Trophoblast cell (in vitro differentiated cells and primary cell): ENCODE results near the gene PROS1.

Experiments
- DNase-seq, 2 donors: peaks; one replicate each; pipeline ENCODE4 v3.0.0-alpha.2; 2016
- H2AFZ ChIP-seq: 2 replicates; pipeline ENCODE4 v1.6.1; 2013; ENCODE audit warnings: low read length, moderate library complexity, mild to moderate bottlenecking; ENCODE audit not compliant: insufficient read depth, poor library complexity
- H2AK5ac ChIP-seq: 2 replicates; pipeline ENCODE4 v1.6.1; 2013; ENCODE audit warnings: mild to moderate bottlenecking, low read length
- H2BK120ac ChIP-seq: 2 replicates; pipeline ENCODE4 v1.6.1; 2013; ENCODE audit warnings: low read length, mild to moderate bottlenecking, moderate library complexity; ENCODE audit not compliant: insufficient read depth, poor library complexity
- H2BK12ac ChIP-seq: 2 replicates; pipeline ENCODE4 v1.6.1; 2013; ENCODE audit warnings: mild to moderate bottlenecking, low read length, moderate library complexity
- H2BK5ac ChIP-seq: 2 replicates; pipeline ENCODE4 v1.6.1; 2013; ENCODE audit warnings: low read length, low read depth, moderate library complexity, mild to moderate bottlenecking; ENCODE audit not compliant: poor library complexity
- H3K14ac ChIP-seq: 2 replicates; pipeline ENCODE4 v1.6.1; 2013; ENCODE audit warnings: mild to moderate bottlenecking, low read length
- H3K18ac ChIP-seq: 2 replicates; pipeline ENCODE4 v1.6.1; 2013; ENCODE audit warnings: mild to moderate bottlenecking, low read length
- H3K23ac ChIP-seq: 2 replicates; pipeline ENCODE4 v1.6.1; 2013; ENCODE audit warnings: low read length
- H3K27ac ChIP-seq: 2 replicates; pipeline ENCODE4 v1.5.1; 2013; ENCODE audit warnings: low read depth, mild to moderate bottlenecking, inconsistent platforms, low read length, moderate library complexity
- H3K27me3 ChIP-seq: 2 replicates; pipeline ENCODE4 v1.6.1; 2013; ENCODE audit warnings: inconsistent platforms, mild to moderate bottlenecking, low read length, moderate library complexity; ENCODE audit not compliant: insufficient read depth
- H3K36me3 ChIP-seq, 2 experiments: 1 replicate in 1 of 2; 2 replicates in 1 of 2; pipeline ENCODE4 v1.6.1; 2013; ENCODE audit warnings: low read length in 2 of 2, mild to moderate bottlenecking in 2 of 2, moderate library complexity in 1 of 2; ENCODE audit not compliant: insufficient read depth in 2 of 2, control insufficient read depth in 1 of 2
- H3K4ac ChIP-seq: 2 replicates; pipeline ENCODE4 v1.6.1; 2013; ENCODE audit warnings: low read depth, mild to moderate bottlenecking, low read length, moderate library complexity
- H3K4me1 ChIP-seq, 2 experiments: 1 replicate in 1 of 2; 2 replicates in 1 of 2; pipeline ENCODE4 v1.6.1; 2013; ENCODE audit warnings: low read length in 2 of 2, mild to moderate bottlenecking in 2 of 2, moderate library complexity in 1 of 2; ENCODE audit not compliant: insufficient read depth in 2 of 2, control insufficient read depth in 1 of 2
- H3K4me2 ChIP-seq: 2 replicates; pipeline ENCODE4 v1.6.1; 2013; ENCODE audit warnings: inconsistent platforms, mild to moderate bottlenecking, low read length, moderate library complexity
- H3K4me3 ChIP-seq: 2 replicates; pipeline ENCODE4 v1.5.1; 2013; ENCODE audit warnings: mild to moderate bottlenecking, low read depth, low read length, inconsistent platforms
- H3K79me1 ChIP-seq: one replicate; pipeline ENCODE4 v1.6.1; 2013; ENCODE audit warnings: low read length
- H3K79me2 ChIP-seq: 2 replicates; pipeline ENCODE4 v1.6.1; 2013; ENCODE audit warnings: low read length, mild to moderate bottlenecking; ENCODE audit not compliant: control insufficient read depth, insufficient read depth, poor library complexity
- H3K9ac ChIP-seq: 2 replicates; pipeline ENCODE4 v1.6.1; 2013; ENCODE audit warnings: mild to moderate bottlenecking, low read length
- H3K9me3 ChIP-seq: 2 replicates; pipeline ENCODE4 v1.6.1; 2013; ENCODE audit warnings: low read depth, mild to moderate bottlenecking, control low read depth, inconsistent platforms, low read length; ENCODE audit not compliant: insufficient read depth
- H4K12ac ChIP-seq: 2 replicates; pipeline ENCODE4 v1.6.1; 2013; ENCODE audit warnings: low read depth, mild to moderate bottlenecking, low read length, moderate library complexity
- H4K8ac ChIP-seq: 2 replicates; pipeline ENCODE4 v1.6.1; 2013; ENCODE audit warnings: low read depth, mild to moderate bottlenecking, low read length, moderate library complexity
- H4K91ac ChIP-seq: one replicate; pipeline ENCODE4 v1.6.1; 2013; ENCODE audit warnings: low read depth, mild to moderate bottlenecking, low read length, moderate library complexity
- WGBS: extraction: QIAGEN DNeasy Blood & Tissue Kit; methylation state at CpG from one replicate; pipeline ENCODE4 v1.1.7; 2013; ENCODE audit warnings: missing lambda C conversion rate; ENCODE audit not compliant: insufficient read length, insufficient coverage; ENCODE audit errors: extremely low coverage; 5-methylcytosine and 5-hydroxymethylcytosine counted together

PROS1 gene

GRCh38 chr3:93936549-93936948, 37.1 kb downstream of the PROS1 start:
- H2BK12ac ChIP-seq: no peak overlapping the region
- no peak overlapping the region for H3K23ac ChIP-seq
- H3K9ac ChIP-seq: no peak overlapping the region
- no peak overlapping the region for H3K4me2 ChIP-seq
- H3K27ac ChIP-seq: no peak overlapping the region
- H2BK5ac ChIP-seq: no peak overlapping the region
- H3K27me3 ChIP-seq: no peaks in the 10 kb centered on the region
- H2AFZ ChIP-seq: no peak overlapping the region
- no peak overlapping the region for H4K12ac ChIP-seq
- no peak overlapping the region for H3K18ac ChIP-seq
- no peaks in the 10 kb centered on the region for H3K36me3 ChIP-seq
- no peak overlapping the region for H3K4ac ChIP-seq
- H3K4me1 ChIP-seq: no peaks in the 10 kb centered on the region
- H2AK5ac ChIP-seq: no peak overlapping the region
- H3K79me1 ChIP-seq: no peaks in the 10 kb centered on the region
- H2BK120ac ChIP-seq: no peak overlapping the region
- no peak overlapping the region for H3K14ac ChIP-seq
- no peak for DNase-seq
- peaks cover 6% of the 10 kb centered on the region for H3K9me3 ChIP-seq
- no peak overlapping the region for H4K8ac ChIP-seq
- no peak overlapping the region for H4K91ac ChIP-seq
- no peak overlapping the region for H3K4me3 ChIP-seq
- no peaks in the 10 kb centered on the region for H3K79me2 ChIP-seq
- no CpG with 5 or more reads among the region's 1 CpG for WGBS

- no peak overlapping the region for H3K4ac ChIP-seq
- WGBS: no CpG with 5 or more reads among the region's 5 CpGs
- H3K36me3 ChIP-seq: no peaks in the 10 kb centered on the region
- H3K9ac ChIP-seq: no peak overlapping the region
- no peak overlapping the region for H2AFZ ChIP-seq
- H3K79me1 ChIP-seq: no peaks in the 10 kb centered on the region
- H3K27me3 ChIP-seq: no peaks in the 10 kb centered on the region
- no peak overlapping the region for H2BK5ac ChIP-seq
- H3K18ac ChIP-seq: no peak overlapping the region
- H3K79me2 ChIP-seq: no peaks in the 10 kb centered on the region
- no peak overlapping the region for H3K23ac ChIP-seq
- no peak overlapping the region for H3K4me3 ChIP-seq
- no peak overlapping the region for H2BK120ac ChIP-seq
- H2BK12ac ChIP-seq: no peak overlapping the region
- H3K27ac ChIP-seq: no peak overlapping the region
- H4K8ac ChIP-seq: no peak overlapping the region
- no peak for DNase-seq
- no peak overlapping the region for H3K14ac ChIP-seq
- no peak overlapping the region for H4K91ac ChIP-seq
- H2AK5ac ChIP-seq: no peak overlapping the region
- no peaks in the 10 kb centered on the region for H3K4me1 ChIP-seq
- no peak overlapping the region for H4K12ac ChIP-seq
- peaks cover 4% of the 10 kb centered on the region for H3K9me3 ChIP-seq
- H3K4me2 ChIP-seq: no peak overlapping the region
These were observed 39.2 kb downstream of the PROS1 start for GRCh38 chr3:93934366-93935046.

- Histone ChIP-seq H3K79me1 (no peaks in the 10 kb centered on the region), H3K4me3 (no peak overlapping the region), H3K9me3 (peaks cover 1% of the 10 kb centered on the region), H3K4me2 (no peak overlapping the region), H3K14ac (no peak overlapping the region), H2BK120ac (no peak overlapping the region), H3K79me2 (no peaks in the 10 kb centered on the region), H4K12ac (no peak overlapping the region), H4K91ac (no peak overlapping the region), H3K9ac (no peak overlapping the region), H3K27ac (no peak overlapping the region), H3K27me3 (no peaks in the 10 kb centered on the region), H2AK5ac (no peak overlapping the region), H2BK12ac (no peak overlapping the region), H3K4ac (no peak overlapping the region), H2AFZ (no peak overlapping the region), H3K23ac (no peak overlapping the region), H3K36me3 (no peaks in the 10 kb centered on the region), H3K4me1 (no peaks in the 10 kb centered on the region), H3K18ac (no peak overlapping the region), H2BK5ac (no peak overlapping the region), H4K8ac (no peak overlapping the region)
- no peak for DNase-seq
- WGBS: no CpG with 5 or more reads among the region's 5 CpGs
These were observed 42.0 kb downstream of the PROS1 start for GRCh38 chr3:93931597-93932229.

GRCh38 chr3:93930041-93930440, 43.7 kb downstream of the PROS1 start:
- Histone ChIP-seq H3K79me1 (no peaks in the 10 kb centered on the region), H2AK5ac (no peak overlapping the region), H3K9me3 (peaks cover 4% of the 10 kb centered on the region), H3K14ac (no peak overlapping the region), H3K4me3 (no peak overlapping the region), H3K23ac (no peak overlapping the region), H3K9ac (no peak overlapping the region), H3K4me1 (no peaks in the 10 kb centered on the region), H4K91ac (no peak overlapping the region), H3K79me2 (no peaks in the 10 kb centered on the region), H3K4ac (no peak overlapping the region), H3K18ac (no peak overlapping the region), H2AFZ (no peak overlapping the region), H3K27me3 (no peaks in the 10 kb centered on the region), H4K8ac (no peak overlapping the region), H3K4me2 (no peak overlapping the region), H2BK120ac (no peak overlapping the region), H2BK12ac (no peak overlapping the region), H3K27ac (no peak overlapping the region), H2BK5ac (no peak overlapping the region), H3K36me3 (no peaks in the 10 kb centered on the region), H4K12ac (no peak overlapping the region)
- no peak for DNase-seq
- WGBS: no CpG with 5 or more reads among the region's 3 CpGs
